ENCODE data around the gene RAPGEF1.

Gene RAPGEF1

GRCh38 chr9:131706608-131706970, 33.3 kb downstream of the RAPGEF1 start:
- Histone ChIP-seq H3K9me2 (replicated peaks; ENCODE audit: insufficient read depth, low read length) (no peaks in the 10 kb centered on the region), H2AFZ (ENCODE audit: low read depth, low read length, severe bottlenecking) (no peak overlapping the region), H3K4me3 (ENCODE audit: insufficient read depth, low read length, poor library complexity, severe bottlenecking) (no peak overlapping the region), H3F3A (ENCODE audit: insufficient read depth) (no peaks in the 10 kb centered on the region), H3K4me2 (ENCODE audit: low read depth, low read length, poor library complexity, severe bottlenecking) (no peak overlapping the region), H3K9ac (ENCODE audit: low read length) (no peak overlapping the region), H3K36me3 (ENCODE audit: low read length) (no peaks in the 10 kb centered on the region), H3K79me2 (ENCODE audit: insufficient read depth, low read length) (peaks cover 96% of the 10 kb centered on the region), H4K20me1 (ENCODE audit: low read depth, low read length) (0 out of 2 replicates have a peak, but pooled peaks cover 4% of the 10 kb centered on the region), H3K27me3 (ENCODE audit: low read length) (no peaks in the 10 kb centered on the region), H3K27ac (ENCODE audit: low read depth, low read length) (no peak overlapping the region), H3K9me3 (ENCODE audit: insufficient read depth, low read length) (no peaks in the 10 kb centered on the region)
- no peak for TF ChIP-seq EZH2phosphoT487 (conservative IDR thresholded peaks at IDR 0.05; ENCODE audit: low read length)
- TF ChIP-seq CTCF (IDR thresholded peaks at IDR 0.05; ENCODE audit: insufficient read depth, low read length, poor library complexity, severe bottlenecking) = no peak

GRCh38 chr9:131704988-131705387, 34.9 kb downstream of the RAPGEF1 start:
- no peak overlapping the region for H3K4me3 ChIP-seq (ENCODE audit: insufficient read depth, low read length, poor library complexity, severe bottlenecking)
- no peak overlapping the region for H2AFZ ChIP-seq (ENCODE audit: low read depth, low read length, severe bottlenecking)
- H3K36me3 ChIP-seq (ENCODE audit: low read length) = no peaks in the 10 kb centered on the region
- H3K9ac ChIP-seq (ENCODE audit: low read length) = no peak overlapping the region
- no peaks in the 10 kb centered on the region for H3F3A ChIP-seq (ENCODE audit: insufficient read depth)
- no peak overlapping the region for H3K4me2 ChIP-seq (ENCODE audit: low read depth, low read length, poor library complexity, severe bottlenecking)
- no peaks in the 10 kb centered on the region for H3K9me2 ChIP-seq (replicated peaks; ENCODE audit: insufficient read depth, low read length)
- TF ChIP-seq EZH2phosphoT487 (conservative IDR thresholded peaks at IDR 0.05; ENCODE audit: low read length) (no peak), CTCF (IDR thresholded peaks at IDR 0.05; ENCODE audit: insufficient read depth, low read length, poor library complexity, severe bottlenecking) (no peak)
- no peaks in the 10 kb centered on the region for H3K9me3 ChIP-seq (ENCODE audit: insufficient read depth, low read length)
- H3K27ac ChIP-seq (ENCODE audit: low read depth, low read length) = no peak overlapping the region
- H4K20me1 ChIP-seq (ENCODE audit: low read depth, low read length) = 0 out of 2 replicates have a peak, but pooled peaks cover 12% of the 10 kb centered on the region
- H3K27me3 ChIP-seq (ENCODE audit: low read length) = no peaks in the 10 kb centered on the region
- H3K79me2 ChIP-seq (ENCODE audit: insufficient read depth, low read length) = peaks cover 98% of the 10 kb centered on the region

DNA sequence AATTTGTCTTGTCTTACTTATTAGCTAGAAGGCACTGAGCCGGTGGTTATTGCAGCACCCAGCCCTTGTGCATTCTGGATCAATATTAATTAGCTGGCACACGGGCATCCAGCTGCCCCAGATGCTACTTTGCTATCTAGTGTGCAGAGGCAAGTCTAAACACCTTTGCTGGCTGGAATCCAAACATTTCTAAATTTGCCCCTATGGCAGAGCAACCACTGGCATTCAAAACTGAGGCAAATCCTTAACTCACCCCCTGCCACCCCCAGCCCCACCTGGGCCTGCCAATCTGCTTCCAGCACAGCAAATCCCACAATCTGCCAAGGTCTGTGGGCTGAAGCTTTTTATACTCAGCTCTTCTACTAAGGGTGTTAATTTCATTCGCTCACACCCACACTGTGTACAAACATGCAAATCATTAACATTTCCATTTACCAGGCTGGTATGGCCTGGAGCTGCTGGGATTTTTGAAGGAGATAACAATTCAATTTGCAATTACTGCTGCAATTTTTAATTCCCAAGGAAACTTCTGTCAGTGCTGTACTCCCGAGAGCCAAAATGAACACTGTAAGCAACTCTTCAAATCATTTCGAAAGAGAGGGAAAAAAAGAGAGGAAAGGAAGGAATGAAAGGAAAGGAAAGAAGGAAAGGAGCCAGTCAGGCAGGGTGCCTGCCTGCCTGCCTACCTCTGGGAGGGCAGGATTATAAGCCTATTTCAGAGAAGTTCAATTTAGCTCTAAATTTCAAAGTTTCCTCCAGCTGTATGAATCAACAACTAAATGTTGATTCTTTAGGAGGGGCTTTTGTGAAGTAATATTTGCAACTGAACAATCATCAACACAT, 35.5 kb downstream of the RAPGEF1 start:
- peaks cover 97% of the 10 kb centered on the region for H3K79me2 ChIP-seq (ENCODE audit: insufficient read depth, low read length)
- no peaks in the 10 kb centered on the region for H3K36me3 ChIP-seq (ENCODE audit: low read length)
- H3K9me3 ChIP-seq (ENCODE audit: insufficient read depth, low read length) = no peaks in the 10 kb centered on the region
- H3K27ac ChIP-seq (ENCODE audit: low read depth, low read length) = no peak overlapping the region
- 0 out of 2 replicates have a peak, but pooled peaks cover 12% of the 10 kb centered on the region for H4K20me1 ChIP-seq (ENCODE audit: low read depth, low read length)
- H3K4me3 ChIP-seq (ENCODE audit: insufficient read depth, low read length, poor library complexity, severe bottlenecking) = no peak overlapping the region
- H3K9me2 ChIP-seq (replicated peaks; ENCODE audit: insufficient read depth, low read length) = no peaks in the 10 kb centered on the region
- no peaks in the 10 kb centered on the region for H3F3A ChIP-seq (ENCODE audit: insufficient read depth)
- TF ChIP-seq EZH2phosphoT487 (conservative IDR thresholded peaks at IDR 0.05; ENCODE audit: low read length) (no peak), CTCF (IDR thresholded peaks at IDR 0.05; ENCODE audit: insufficient read depth, low read length, poor library complexity, severe bottlenecking) (no peak)
- no peak overlapping the region for H3K4me2 ChIP-seq (ENCODE audit: low read depth, low read length, poor library complexity, severe bottlenecking)
- H2AFZ ChIP-seq (ENCODE audit: low read depth, low read length, severe bottlenecking) = no peak overlapping the region
- H3K27me3 ChIP-seq (ENCODE audit: low read length) = no peaks in the 10 kb centered on the region
- H3K9ac ChIP-seq (ENCODE audit: low read length) = no peak overlapping the region

Data from SU-DHL-6 (cell line).